Measurements from ENCODE around the gene MAP3K13.

The MAP3K13 gene

GRCh38 chr3:185341616-185342458 lies 21.1 kb upstream of the MAP3K13 start:
- peak in 1 of 2 donors; percentile 17 for DNase-seq (ENCODE audit: low read depth in 2 of 2)
- no peak overlapping the region for H3K4me3 ChIP-seq (replicated peaks in 1 of 2; ENCODE audit: low read depth in 2 of 2, low read length in 2 of 2)

DNA sequence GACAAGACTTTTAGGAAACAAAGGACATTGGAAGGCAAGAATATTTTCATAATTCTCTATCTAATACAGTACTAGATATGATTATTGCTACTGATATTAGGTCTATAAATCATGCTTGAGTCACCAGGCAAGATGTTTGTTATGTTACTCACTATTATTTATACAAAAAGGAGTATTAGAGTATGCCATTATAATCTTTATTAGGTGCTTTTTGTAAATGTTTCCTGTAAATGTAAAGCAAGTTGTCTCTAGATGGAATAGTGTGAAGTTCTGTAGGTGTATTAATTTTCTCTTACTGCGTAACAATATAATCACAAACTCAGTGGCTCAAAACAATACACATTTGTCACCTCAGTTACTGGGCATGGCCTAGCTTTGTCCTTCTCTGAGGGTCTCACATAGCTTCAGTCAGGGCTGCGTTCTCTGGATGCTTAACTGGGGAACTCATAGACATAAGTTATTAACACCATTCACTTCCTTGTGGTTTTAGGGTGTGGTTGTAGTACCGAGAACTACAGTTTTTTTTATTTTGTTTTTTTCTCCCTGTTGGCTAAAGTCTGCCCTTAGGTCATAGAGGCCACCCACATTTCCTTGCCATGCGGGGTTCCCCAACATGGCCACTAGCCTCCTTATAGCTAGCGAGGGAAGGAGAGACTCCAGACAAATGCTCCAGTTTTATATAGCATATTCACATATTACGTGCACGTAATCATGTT lies 20.3 kb upstream of the MAP3K13 start:
- TF ChIP-seq, protein P1, sequence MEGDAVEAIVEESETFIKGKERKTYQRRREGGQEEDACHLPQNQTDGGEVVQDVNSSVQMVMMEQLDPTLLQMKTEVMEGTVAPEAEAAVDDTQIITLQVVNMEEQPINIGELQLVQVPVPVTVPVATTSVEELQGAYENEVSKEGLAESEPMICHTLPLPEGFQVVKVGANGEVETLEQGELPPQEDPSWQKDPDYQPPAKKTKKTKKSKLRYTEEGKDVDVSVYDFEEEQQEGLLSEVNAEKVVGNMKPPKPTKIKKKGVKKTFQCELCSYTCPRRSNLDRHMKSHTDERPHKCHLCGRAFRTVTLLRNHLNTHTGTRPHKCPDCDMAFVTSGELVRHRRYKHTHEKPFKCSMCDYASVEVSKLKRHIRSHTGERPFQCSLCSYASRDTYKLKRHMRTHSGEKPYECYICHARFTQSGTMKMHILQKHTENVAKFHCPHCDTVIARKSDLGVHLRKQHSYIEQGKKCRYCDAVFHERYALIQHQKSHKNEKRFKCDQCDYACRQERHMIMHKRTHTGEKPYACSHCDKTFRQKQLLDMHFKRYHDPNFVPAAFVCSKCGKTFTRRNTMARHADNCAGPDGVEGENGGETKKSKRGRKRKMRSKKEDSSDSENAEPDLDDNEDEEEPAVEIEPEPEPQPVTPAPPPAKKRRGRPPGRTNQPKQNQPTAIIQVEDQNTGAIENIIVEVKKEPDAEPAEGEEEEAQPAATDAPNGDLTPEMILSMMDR (IDR thresholded peaks at IDR 0.05; ENCODE audit: low read depth, low read length) = no peak
- no peak for DNase-seq (ENCODE audit: low read depth in 2 of 2)
- H3K4me3 ChIP-seq (replicated peaks in 1 of 2; ENCODE audit: low read depth in 2 of 2, low read length in 2 of 2) = no peak overlapping the region

More at GRCh38 chr3:185341616-185342458, 21.1 kb upstream of the MAP3K13 start:
- TF ChIP-seq, protein P1 (IDR thresholded peaks at IDR 0.05; ENCODE audit: low read depth, low read length) = no peak

DNA sequence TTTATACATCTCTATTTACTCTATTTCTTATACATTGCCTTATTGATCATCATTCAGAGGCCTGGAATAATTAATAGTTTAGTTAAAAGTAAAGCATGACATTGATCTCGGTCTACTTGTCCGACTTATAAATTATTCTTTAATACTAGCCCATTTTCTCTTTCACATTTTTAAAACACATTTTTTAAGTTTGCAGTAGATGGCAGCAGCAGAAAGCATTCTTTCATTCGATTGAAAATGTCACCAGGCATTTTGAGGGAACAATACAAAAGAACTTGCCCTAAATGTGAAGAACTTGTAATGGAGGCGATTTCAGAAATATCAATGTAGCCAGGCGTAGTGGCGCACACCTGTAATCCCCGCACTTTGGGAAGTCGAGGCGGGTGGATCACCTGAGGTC lies 15.5 kb upstream of the MAP3K13 start:
- TF ChIP-seq, protein P1 (IDR thresholded peaks at IDR 0.05; ENCODE audit: low read depth, low read length) = no peak
- DNase-seq (ENCODE audit: low read depth in 2 of 2) = no peak
- no peak overlapping the region for H3K4me3 ChIP-seq (replicated peaks in 1 of 2; ENCODE audit: low read depth in 2 of 2, low read length in 2 of 2)

GRCh38 chr3:185350841-185351240 lies 12.1 kb upstream of the MAP3K13 start:
- no peak for DNase-seq (ENCODE audit: low read depth in 2 of 2)
- H3K4me3 ChIP-seq (replicated peaks in 1 of 2; ENCODE audit: low read depth in 2 of 2, low read length in 2 of 2) = no peak overlapping the region
- TF ChIP-seq, protein P1 (IDR thresholded peaks at IDR 0.05; ENCODE audit: low read depth, low read length) = no peak

DNA sequence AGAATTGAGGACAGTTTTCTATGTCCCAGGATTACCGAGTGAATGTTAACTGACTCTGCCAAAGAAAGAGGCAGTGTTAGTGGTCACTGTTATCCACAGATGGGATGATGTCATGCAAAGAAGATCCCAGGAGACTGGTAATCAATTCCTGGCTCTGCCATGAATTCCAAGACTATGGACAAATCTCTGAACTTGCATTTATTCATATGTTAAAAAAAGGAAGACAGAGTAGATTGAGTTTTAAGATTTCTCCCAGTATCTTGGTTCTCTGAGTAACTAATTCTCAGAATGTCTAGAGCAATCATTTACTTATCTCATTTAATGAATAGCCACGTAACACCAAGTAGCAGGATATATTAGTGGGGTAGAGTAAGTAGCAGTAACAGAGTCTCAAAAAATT lies 11.5 kb upstream of the MAP3K13 start:
- peak in 1 of 2 donors; percentile 39 for DNase-seq (ENCODE audit: low read depth in 2 of 2)
- TF ChIP-seq, protein P1 (IDR thresholded peaks at IDR 0.05; ENCODE audit: low read depth, low read length) = no peak
- H3K4me3 ChIP-seq (replicated peaks in 1 of 2; ENCODE audit: low read depth in 2 of 2, low read length in 2 of 2) = no peak overlapping the region

- no peak overlapping the region for H3K4me3 ChIP-seq (replicated peaks in 1 of 2; ENCODE audit: low read depth in 2 of 2, low read length in 2 of 2)
- DNase-seq (ENCODE audit: low read depth in 2 of 2) = no peak
- TF ChIP-seq, protein P1 (IDR thresholded peaks at IDR 0.05; ENCODE audit: low read depth, low read length) = no peak
Measured at GRCh38 chr3:185353225-185353624, 9.7 kb upstream of the MAP3K13 start.
